Measurements from ENCODE around the gene TMEM25. TPM values are rescaled to one million over a fixed set of nuclear protein-coding genes. Genes with fewer than 3 reads are reported as not detected.
A peak's percentile ranks its signal among the peaks of the same experiment; 100 is the strongest.

TMEM25 gene
- polyA plus RNA-seq, 1 experiment = 30.2 TPM

DNA sequence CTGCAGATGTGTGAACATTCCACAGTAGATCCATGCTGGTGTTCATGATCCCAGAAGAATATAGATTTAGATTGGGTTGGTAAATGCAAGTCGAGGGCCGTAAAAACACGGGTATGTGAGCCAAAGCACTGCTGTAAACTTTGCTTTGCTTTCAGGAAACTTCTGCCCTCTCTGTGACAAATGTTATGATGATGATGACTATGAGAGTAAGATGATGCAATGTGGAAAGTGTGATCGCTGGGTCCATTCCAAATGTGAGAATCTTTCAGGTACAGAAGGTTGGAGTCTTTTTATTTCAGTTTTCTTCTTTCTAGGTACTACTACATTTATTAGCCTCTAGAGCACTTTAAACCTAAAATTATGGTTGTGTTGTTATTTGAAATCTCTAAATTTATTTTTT lies 40.0 kb upstream of the TMEM25 start:
- Histone ChIP-seq H3K4me3 (ENCODE audit: low read depth, low read length) (no peak overlapping the region), H3K27me3 (ENCODE audit: control insufficient read depth, insufficient read depth, low read length) (no peaks in the 10 kb centered on the region), H3K36me3 (ENCODE audit: control insufficient read depth, insufficient read depth, low read length) (peaks cover 18% of the 10 kb centered on the region)
- ChIA-PET POLR2A (no interaction called here), CTCF (interaction anchor here (1.2 to 1.5 kb wide), 2 partner anchors 18 to 104 kb away, joined by 3 to 8 read pairs; no protein-coding TSS in a partner anchor)
- no peak for DNase-seq (ENCODE audit: low read depth)
- TF ChIP-seq, protein P1, sequence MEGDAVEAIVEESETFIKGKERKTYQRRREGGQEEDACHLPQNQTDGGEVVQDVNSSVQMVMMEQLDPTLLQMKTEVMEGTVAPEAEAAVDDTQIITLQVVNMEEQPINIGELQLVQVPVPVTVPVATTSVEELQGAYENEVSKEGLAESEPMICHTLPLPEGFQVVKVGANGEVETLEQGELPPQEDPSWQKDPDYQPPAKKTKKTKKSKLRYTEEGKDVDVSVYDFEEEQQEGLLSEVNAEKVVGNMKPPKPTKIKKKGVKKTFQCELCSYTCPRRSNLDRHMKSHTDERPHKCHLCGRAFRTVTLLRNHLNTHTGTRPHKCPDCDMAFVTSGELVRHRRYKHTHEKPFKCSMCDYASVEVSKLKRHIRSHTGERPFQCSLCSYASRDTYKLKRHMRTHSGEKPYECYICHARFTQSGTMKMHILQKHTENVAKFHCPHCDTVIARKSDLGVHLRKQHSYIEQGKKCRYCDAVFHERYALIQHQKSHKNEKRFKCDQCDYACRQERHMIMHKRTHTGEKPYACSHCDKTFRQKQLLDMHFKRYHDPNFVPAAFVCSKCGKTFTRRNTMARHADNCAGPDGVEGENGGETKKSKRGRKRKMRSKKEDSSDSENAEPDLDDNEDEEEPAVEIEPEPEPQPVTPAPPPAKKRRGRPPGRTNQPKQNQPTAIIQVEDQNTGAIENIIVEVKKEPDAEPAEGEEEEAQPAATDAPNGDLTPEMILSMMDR (IDR thresholded peaks at IDR 0.05; ENCODE audit: insufficient read depth, low read depth, low read length) = no peak

DNA sequence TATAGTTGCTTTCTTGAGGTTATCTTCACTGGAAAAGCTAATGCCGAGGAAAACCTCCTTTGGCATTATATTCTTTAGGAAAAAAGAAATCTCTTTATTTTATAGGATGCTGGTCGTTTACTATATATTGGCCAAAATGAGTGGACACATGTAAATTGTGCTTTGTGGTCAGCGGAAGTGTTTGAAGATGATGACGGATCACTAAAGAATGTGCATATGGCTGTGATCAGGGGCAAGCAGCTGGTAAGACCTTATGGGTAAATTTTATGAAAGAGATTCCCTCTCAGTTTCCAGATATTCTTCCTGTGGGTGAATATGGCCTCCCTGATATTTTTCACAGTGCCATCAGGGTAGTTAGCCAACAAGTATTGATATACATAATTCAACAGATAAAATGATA lies 33.2 kb upstream of the TMEM25 start:
- ChIA-PET POLR2A (no interaction called here), CTCF (interaction anchor here (1.9 kb wide), 1 partner anchor 9 kb away, joined by 9 read pairs; no protein-coding TSS in a partner anchor)
- TF ChIP-seq, protein P1 (IDR thresholded peaks at IDR 0.05; ENCODE audit: insufficient read depth, low read depth, low read length) = no peak
- Histone ChIP-seq H3K36me3 (ENCODE audit: control insufficient read depth, insufficient read depth, low read length) (peaks cover 22% of the 10 kb centered on the region), H3K4me3 (ENCODE audit: low read depth, low read length) (no peak overlapping the region), H3K27me3 (ENCODE audit: control insufficient read depth, insufficient read depth, low read length) (no peaks in the 10 kb centered on the region)
- DNase-seq (ENCODE audit: low read depth) = peak; percentile 53

DNA sequence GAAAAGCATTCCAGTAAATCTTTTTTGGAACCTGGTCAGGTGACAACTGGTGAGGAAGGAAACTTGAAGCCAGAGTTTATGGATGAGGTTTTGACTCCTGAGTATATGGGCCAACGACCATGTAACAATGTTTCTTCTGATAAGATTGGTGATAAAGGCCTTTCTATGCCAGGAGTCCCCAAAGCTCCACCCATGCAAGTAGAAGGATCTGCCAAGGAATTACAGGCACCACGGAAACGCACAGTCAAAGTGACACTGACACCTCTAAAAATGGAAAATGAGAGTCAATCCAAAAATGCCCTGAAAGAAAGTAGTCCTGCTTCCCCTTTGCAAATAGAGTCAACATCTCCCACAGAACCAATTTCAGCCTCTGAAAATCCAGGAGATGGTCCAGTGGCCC lies 27.8 kb upstream of the TMEM25 start:
- ChIA-PET POLR2A (no interaction called here), CTCF (interaction anchor here (0.9 to 1.6 kb wide), 2 partner anchors 14 to 15 kb away, joined by 3 to 4 read pairs; no protein-coding TSS in a partner anchor)
- Histone ChIP-seq H3K4me3 (ENCODE audit: low read depth, low read length) (no peak overlapping the region), H3K27me3 (ENCODE audit: control insufficient read depth, insufficient read depth, low read length) (no peaks in the 10 kb centered on the region), H3K36me3 (ENCODE audit: control insufficient read depth, insufficient read depth, low read length) (peaks cover 42% of the 10 kb centered on the region)
- TF ChIP-seq, protein P1 (IDR thresholded peaks at IDR 0.05; ENCODE audit: insufficient read depth, low read depth, low read length) = no peak
- DNase-seq (ENCODE audit: low read depth) = no peak

DNA sequence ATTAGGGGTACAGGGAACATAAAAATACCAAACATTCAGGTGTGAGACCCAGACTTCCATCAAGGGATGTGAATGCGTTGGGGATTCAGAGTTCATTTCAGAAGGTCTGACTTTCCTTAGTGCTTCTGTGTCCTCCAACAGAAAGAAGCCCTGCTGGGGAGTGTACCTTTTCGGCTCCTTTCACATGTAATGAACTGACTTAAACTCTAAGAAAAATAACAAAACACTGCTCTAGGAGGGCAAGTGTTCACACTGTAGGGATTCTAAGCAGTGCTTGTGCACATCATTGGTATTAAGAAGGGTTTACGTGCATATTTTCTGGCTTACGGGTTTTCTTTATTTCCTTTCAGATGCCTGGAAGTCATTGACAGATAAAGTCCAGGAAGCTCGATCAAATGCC lies 19.4 kb upstream of the TMEM25 start:
- Histone ChIP-seq H3K4me3 (ENCODE audit: low read depth, low read length) (no peak overlapping the region), H3K36me3 (ENCODE audit: control insufficient read depth, insufficient read depth, low read length) (peaks cover 18% of the 10 kb centered on the region), H3K27me3 (ENCODE audit: control insufficient read depth, insufficient read depth, low read length) (no peaks in the 10 kb centered on the region)
- no peak for DNase-seq (ENCODE audit: low read depth)
- TF ChIP-seq, protein P1 (IDR thresholded peaks at IDR 0.05; ENCODE audit: insufficient read depth, low read depth, low read length) = no peak
- ChIA-PET CTCF (no interaction called here), POLR2A (no interaction called here)

DNA sequence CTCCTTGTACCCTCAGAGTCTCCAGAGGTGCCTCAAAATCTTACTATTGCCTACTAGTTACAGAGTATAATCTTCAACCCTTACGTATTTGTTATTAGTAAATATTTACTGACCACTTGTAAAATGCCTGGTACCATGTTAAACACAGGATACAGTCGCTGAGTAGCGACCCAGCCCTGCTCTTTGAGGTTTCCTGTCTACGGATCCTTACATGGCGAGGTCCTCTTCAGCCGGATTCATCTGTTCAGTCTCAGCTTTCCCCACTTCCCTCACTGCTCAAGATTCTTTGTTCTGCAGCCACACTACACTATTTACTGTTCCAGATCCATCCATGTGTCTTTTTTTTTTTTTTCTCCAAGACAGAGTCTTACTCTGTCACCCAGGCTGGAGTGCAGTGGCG lies 16.9 kb upstream of the TMEM25 start:
- TF ChIP-seq, protein P1 (IDR thresholded peaks at IDR 0.05; ENCODE audit: insufficient read depth, low read depth, low read length) = no peak
- no peaks in the 10 kb centered on the region for H3K27me3 ChIP-seq (ENCODE audit: control insufficient read depth, insufficient read depth, low read length)
- no peak for DNase-seq (ENCODE audit: low read depth)
- H3K36me3 ChIP-seq (ENCODE audit: control insufficient read depth, insufficient read depth, low read length) = peaks cover 14% of the 10 kb centered on the region
- no peak overlapping the region for H3K4me3 ChIP-seq (ENCODE audit: low read depth, low read length)
- POLR2A ChIA-PET = no interaction called here
- CTCF ChIA-PET = interaction anchor here (0.8 kb wide), 1 partner anchor 135 kb away, joined by 3 read pairs; no protein-coding TSS in a partner anchor

Data from BJ (cell line).